ENCODE data around the gene LAMB3.
A peak's percentile ranks its signal among the peaks of the same experiment; 100 is the strongest.

DNA sequence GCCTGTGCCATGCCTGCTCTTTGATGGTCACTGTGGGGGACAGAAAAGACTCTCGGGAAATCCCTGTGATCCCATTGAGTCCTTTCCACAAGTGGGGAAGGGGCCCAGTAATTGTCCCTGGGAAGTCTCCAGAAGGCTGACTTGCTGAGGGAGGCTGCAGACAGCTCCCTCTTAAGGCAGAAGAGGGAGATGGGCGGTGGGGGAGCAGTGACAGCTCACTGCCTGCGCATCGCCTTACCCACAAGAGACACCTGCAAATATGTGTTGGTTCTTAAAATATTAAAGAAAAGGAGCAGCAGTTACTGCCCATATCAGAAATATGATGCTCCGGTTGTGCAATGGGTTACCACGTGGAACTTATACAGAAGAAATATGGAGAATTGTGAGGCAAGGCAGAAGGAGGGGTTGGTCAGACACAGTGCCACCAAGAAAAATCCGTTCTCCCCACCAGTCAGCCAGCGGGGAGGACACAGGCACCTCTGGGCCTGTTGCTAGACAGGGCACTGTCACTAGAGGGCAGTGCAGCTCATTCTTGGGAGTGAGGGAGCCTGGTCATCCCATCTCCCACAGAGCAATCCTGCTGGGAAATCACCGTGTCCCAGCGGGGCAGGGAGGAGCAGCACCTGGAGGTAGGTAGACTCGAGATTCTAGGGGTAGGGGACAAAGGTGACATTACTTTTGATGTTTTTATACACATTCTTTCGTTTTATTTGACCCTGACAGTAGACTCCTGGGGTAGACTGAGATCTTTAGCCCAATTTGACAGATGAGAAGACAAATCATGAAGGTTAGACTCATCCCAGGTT lies 75.6 kb downstream of the LAMB3 start:
- TF ChIP-seq, protein P1, sequence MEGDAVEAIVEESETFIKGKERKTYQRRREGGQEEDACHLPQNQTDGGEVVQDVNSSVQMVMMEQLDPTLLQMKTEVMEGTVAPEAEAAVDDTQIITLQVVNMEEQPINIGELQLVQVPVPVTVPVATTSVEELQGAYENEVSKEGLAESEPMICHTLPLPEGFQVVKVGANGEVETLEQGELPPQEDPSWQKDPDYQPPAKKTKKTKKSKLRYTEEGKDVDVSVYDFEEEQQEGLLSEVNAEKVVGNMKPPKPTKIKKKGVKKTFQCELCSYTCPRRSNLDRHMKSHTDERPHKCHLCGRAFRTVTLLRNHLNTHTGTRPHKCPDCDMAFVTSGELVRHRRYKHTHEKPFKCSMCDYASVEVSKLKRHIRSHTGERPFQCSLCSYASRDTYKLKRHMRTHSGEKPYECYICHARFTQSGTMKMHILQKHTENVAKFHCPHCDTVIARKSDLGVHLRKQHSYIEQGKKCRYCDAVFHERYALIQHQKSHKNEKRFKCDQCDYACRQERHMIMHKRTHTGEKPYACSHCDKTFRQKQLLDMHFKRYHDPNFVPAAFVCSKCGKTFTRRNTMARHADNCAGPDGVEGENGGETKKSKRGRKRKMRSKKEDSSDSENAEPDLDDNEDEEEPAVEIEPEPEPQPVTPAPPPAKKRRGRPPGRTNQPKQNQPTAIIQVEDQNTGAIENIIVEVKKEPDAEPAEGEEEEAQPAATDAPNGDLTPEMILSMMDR (IDR thresholded peaks at IDR 0.05 in 8 of 11, conservative IDR thresholded peaks at IDR 0.05 in 3 of 11), result peak; percentile 36 to 97 (median 87)
- no peak for TF ChIP-seq POLR2A (IDR thresholded peaks at IDR 0.05)

All from spleen (tissue), 7 donors.